HCT116 (cell line): Measurements from ENCODE around the gene FAHD1. TPM values are rescaled to one million over a fixed set of nuclear protein-coding genes. Genes with fewer than 3 reads are reported as not detected.
A peak's percentile ranks its signal among the peaks of the same experiment; 100 is the strongest.

Source experiments
- ATAC-seq: fragments of 200-7000 bp; cut with Tn5 transposase; 2 replicates; pipeline ENCODE4 v1.9.1; 2020; ENCODE audit warnings: mild to moderate bottlenecking, moderate library complexity
- BruUV-seq: library from RNA; stranded (reverse); fragments of 400-500 nt; replicated peaks from 2 replicates; lab custom pipeline; 2021; lab: Mats Ljungman, UMichigan
- CTCF ChIA-PET: fragments of 300-600 bp; sonication (Branson Sonifier 250); formaldehyde crosslinking; loops from one replicate; lab custom pipeline; 2021; ENCODE audit warnings: antibody characterized with exemption; lab: Charles Lee
- POLR2A ChIA-PET: fragments of 300-600, 350-600 bp; sonication (Branson Sonifier 250); formaldehyde crosslinking; loops from one replicate; lab custom pipeline; 2021; ENCODE audit warnings: antibody characterized with exemption; lab: Charles Lee
- RAD21 ChIA-PET, 2 experiments: fragments of 300-600 bp; sonication (Branson Sonifier 250); formaldehyde crosslinking; loops; one replicate each; lab custom pipeline; 2023; ENCODE audit warnings: low total read pairs in 2 of 2; ENCODE audit not compliant: uncharacterized antibody in 2 of 2, unreplicated experiment in 2 of 2, low non-redundant PET in 1 of 2; lab: Charles Lee
- DNase-seq: peaks from one replicate; pipeline ENCODE4 v3.0.0-alpha.2; 2010; ENCODE audit warnings: low read depth, low spot score
- H2AFZ ChIP-seq: fragments of 200-600 bp; shearing (Covaris generic), sonication (generic); 2 replicates; pipeline ENCODE4 v1.6.1; 2017; ENCODE audit warnings: low read depth, mixed run types, mixed read lengths, antibody characterized with exemption, low read length; ENCODE audit not compliant: poor library complexity, severe bottlenecking
- H3K27ac ChIP-seq: 2 replicates; pipeline ENCODE4 v1.5.1; 2012; ENCODE audit warnings: low read depth, low read length
- H3K27me3 ChIP-seq: fragments of 200-600 bp; sonication (generic); 2 replicates; pipeline ENCODE4 v1.6.1; 2016; ENCODE audit warnings: mixed run types, low read length, mixed read lengths; ENCODE audit not compliant: insufficient read depth
- H3K36me3 ChIP-seq, 2 experiments: fragments of 200-500 bp in 1 of 2; fragments of 200-600 bp in 1 of 2; sonication (Bioruptor generic) in 1 of 2; sonication (generic) in 1 of 2; 2 replicates each; pipeline versions ENCODE4 v1.5.1 to v1.6.1; 2014 to 2016; ENCODE audit warnings: low read length in 2 of 2, inconsistent platforms in 1 of 2, mixed read lengths in 1 of 2, mixed run types in 1 of 2; ENCODE audit not compliant: insufficient read depth in 2 of 2, control insufficient read depth in 1 of 2
- H3K4me1 ChIP-seq, 2 experiments: fragments of 200-600 bp in 1 of 2; sonication (generic) in 1 of 2; 2 replicates each; pipeline versions ENCODE4 v1.5.1 to v1.6.1; 2012 to 2017; ENCODE audit warnings: low read length in 2 of 2, inconsistent platforms in 1 of 2, mild to moderate bottlenecking in 1 of 2, mixed read lengths in 1 of 2, mixed run types in 1 of 2, moderate library complexity in 1 of 2; ENCODE audit not compliant: insufficient read depth in 2 of 2, control insufficient read depth in 1 of 2
- H3K4me2 ChIP-seq: fragments of 200-600 bp; sonication (generic); 2 replicates; pipeline ENCODE4 v1.6.1; 2017; ENCODE audit warnings: mixed run types, low read length, mixed read lengths
- H3K4me3 ChIP-seq, 2 experiments: fragments of 200-600 bp in 1 of 2; sonication (generic) in 1 of 2; replicated peaks in 1 of 2; 2 replicates each; pipeline ENCODE4 v1.5.1; 2011 to 2016; ENCODE audit warnings: low read length in 2 of 2, control low read depth in 1 of 2, low read depth in 1 of 2, mild to moderate bottlenecking in 1 of 2, mixed read lengths in 1 of 2, mixed run types in 1 of 2
- H3K79me2 ChIP-seq: fragments of 200-600 bp; sonication (generic); 2 replicates; pipeline ENCODE4 v1.6.1; 2017; ENCODE audit warnings: mild to moderate bottlenecking, mixed run types, low read length, moderate library complexity, mixed read lengths; ENCODE audit not compliant: insufficient read depth
- H3K9ac ChIP-seq: fragments of 200-600 bp; sonication (generic); 2 replicates; pipeline ENCODE4 v1.6.1; 2016; ENCODE audit warnings: low read length, mixed read lengths
- H3K9me2 ChIP-seq: fragments of 200-600 bp; sonication (generic), shearing (Covaris generic); 2 replicates; pipeline ENCODE4 v1.6.1; 2017; ENCODE audit warnings: mixed run types, mild to moderate bottlenecking, moderate library complexity; ENCODE audit not compliant: insufficient read depth
- H3K9me3 ChIP-seq, 2 experiments: fragments of 200-500 bp in 1 of 2; fragments of 200-600 bp in 1 of 2; sonication (Bioruptor generic) in 1 of 2; sonication (generic) in 1 of 2; 2 replicates each; pipeline ENCODE4 v1.6.1; 2014 to 2017; ENCODE audit warnings: low read length in 2 of 2, mixed read lengths in 2 of 2, inconsistent platforms in 1 of 2, low read depth in 1 of 2, mild to moderate bottlenecking in 1 of 2, mixed run types in 1 of 2, moderate library complexity in 1 of 2; ENCODE audit not compliant: control insufficient read depth in 1 of 2, insufficient read depth in 1 of 2
- H4K20me1 ChIP-seq: fragments of 200-600 bp; sonication (generic), shearing (Covaris generic); 2 replicates; pipeline ENCODE4 v1.6.1; 2017; ENCODE audit warnings: mixed run types, mild to moderate bottlenecking, moderate library complexity; ENCODE audit not compliant: insufficient read depth
- CEBPB ChIP-seq: IDR thresholded peaks from 2 replicates; pipeline ENCODE4 v1.6.1; 2012; ENCODE audit warnings: low read depth
- EGR1 ChIP-seq: IDR thresholded peaks from 2 replicates; pipeline ENCODE4 v1.6.1; 2012; ENCODE audit warnings: low read depth
- SIN3A ChIP-seq: IDR thresholded peaks from 2 replicates; pipeline ENCODE4 v1.6.1; 2012; ENCODE audit warnings: low read depth
- SP1 ChIP-seq: IDR thresholded peaks from 2 replicates; pipeline ENCODE4 v1.6.1; 2012; ENCODE audit warnings: low read depth
- TCF7L2 ChIP-seq: IDR thresholded peaks from 2 replicates; pipeline ENCODE4 v1.7.0; 2011; ENCODE audit warnings: borderline replicate concordance, inconsistent platforms; ENCODE audit not compliant: insufficient read depth, insufficient read length; ENCODE audit errors: extremely low read depth
- ZFX ChIP-seq: fragments of 450-650 bp; IDR thresholded peaks from 2 replicates; pipeline ENCODE4 v1.6.1; 2017
- intact Hi-C: fragments of 100-400 bp; cut with micrococcal nuclease; formaldehyde crosslinking; loops from 2 replicates; pipeline ENCODE4 v1.10.0; 2022
- total RNA-seq: library from RNA; stranded (reverse); gene quantifications from one replicate; pipeline ENCODE4 v1.2.1, GENCODE V29; 2021; ENCODE audit not compliant: unreplicated experiment
- TF ChIP-seq, protein P1 (sequence below), 3 experiments: fragments of 200-600 bp in 1 of 3; sonication (generic) in 1 of 3; IDR thresholded peaks in 2 of 3; conservative IDR thresholded peaks in 1 of 3; 2 replicates each; pipeline ENCODE4 v1.5.1; 2012 to 2017; ENCODE audit warnings: low read depth in 2 of 3, low read length in 2 of 3, antibody characterized with exemption in 1 of 3, borderline replicate concordance in 1 of 3, control low read depth in 1 of 3, mild to moderate bottlenecking in 1 of 3, mixed read lengths in 1 of 3, mixed run types in 1 of 3, moderate library complexity in 1 of 3; ENCODE audit not compliant: insufficient read depth in 1 of 3
- TF ChIP-seq, protein P2 (sequence below): IDR thresholded peaks from 2 replicates; pipeline ENCODE4 v1.6.1; 2012

The FAHD1 gene
- total RNA-seq, 1 experiment from 2014 or later, result 25.8 TPM

DNA sequence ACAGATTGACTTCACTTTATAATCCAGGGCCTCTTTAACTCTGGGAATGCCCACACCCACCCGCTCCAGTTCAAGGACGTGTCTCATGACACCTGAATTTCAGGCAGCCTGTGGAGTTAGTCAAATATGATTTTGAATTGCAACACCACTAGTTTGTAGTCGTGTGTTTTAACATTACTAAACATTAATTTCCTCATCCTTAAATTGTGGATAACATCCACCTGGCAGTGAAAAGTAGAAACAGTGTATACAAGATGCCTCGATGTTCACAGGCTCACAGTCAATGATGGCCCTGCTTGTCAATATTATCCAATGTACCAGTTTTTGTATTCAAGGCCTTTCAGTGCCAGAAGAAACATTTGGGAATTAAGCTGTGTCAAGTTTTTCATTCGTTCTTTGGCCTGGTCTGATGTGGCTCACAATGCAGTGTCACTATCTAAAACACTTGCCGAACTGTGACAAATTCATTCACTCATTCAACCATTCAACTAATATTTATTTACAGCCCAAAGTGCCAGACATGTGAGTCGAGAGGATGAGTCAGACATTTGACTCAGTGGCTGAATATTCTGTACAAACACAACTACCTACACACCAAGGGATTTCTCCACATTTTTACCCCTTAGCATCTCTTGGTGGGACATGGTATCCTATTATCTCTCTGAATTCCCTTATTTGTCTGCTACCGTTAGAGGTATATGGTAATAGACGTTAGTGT lies 43.5 kb downstream of the FAHD1 start (continued):
- TF ChIP-seq, protein P1, sequence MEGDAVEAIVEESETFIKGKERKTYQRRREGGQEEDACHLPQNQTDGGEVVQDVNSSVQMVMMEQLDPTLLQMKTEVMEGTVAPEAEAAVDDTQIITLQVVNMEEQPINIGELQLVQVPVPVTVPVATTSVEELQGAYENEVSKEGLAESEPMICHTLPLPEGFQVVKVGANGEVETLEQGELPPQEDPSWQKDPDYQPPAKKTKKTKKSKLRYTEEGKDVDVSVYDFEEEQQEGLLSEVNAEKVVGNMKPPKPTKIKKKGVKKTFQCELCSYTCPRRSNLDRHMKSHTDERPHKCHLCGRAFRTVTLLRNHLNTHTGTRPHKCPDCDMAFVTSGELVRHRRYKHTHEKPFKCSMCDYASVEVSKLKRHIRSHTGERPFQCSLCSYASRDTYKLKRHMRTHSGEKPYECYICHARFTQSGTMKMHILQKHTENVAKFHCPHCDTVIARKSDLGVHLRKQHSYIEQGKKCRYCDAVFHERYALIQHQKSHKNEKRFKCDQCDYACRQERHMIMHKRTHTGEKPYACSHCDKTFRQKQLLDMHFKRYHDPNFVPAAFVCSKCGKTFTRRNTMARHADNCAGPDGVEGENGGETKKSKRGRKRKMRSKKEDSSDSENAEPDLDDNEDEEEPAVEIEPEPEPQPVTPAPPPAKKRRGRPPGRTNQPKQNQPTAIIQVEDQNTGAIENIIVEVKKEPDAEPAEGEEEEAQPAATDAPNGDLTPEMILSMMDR (IDR thresholded peaks at IDR 0.05 in 2 of 3, conservative IDR thresholded peaks at IDR 0.05 in 1 of 3; ENCODE audit: borderline replicate concordance in 1 of 3, insufficient read depth in 1 of 3, low read depth in 2 of 3, low read length in 2 of 3), result no peak
- TF ChIP-seq CEBPB (no peak), SIN3A (0 out of 2 replicates have a peak, but pooled peaks have one; percentile 25)
- TF ChIP-seq, protein P2, sequence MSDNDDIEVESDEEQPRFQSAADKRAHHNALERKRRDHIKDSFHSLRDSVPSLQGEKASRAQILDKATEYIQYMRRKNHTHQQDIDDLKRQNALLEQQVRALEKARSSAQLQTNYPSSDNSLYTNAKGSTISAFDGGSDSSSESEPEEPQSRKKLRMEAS, result no peak

DNA sequence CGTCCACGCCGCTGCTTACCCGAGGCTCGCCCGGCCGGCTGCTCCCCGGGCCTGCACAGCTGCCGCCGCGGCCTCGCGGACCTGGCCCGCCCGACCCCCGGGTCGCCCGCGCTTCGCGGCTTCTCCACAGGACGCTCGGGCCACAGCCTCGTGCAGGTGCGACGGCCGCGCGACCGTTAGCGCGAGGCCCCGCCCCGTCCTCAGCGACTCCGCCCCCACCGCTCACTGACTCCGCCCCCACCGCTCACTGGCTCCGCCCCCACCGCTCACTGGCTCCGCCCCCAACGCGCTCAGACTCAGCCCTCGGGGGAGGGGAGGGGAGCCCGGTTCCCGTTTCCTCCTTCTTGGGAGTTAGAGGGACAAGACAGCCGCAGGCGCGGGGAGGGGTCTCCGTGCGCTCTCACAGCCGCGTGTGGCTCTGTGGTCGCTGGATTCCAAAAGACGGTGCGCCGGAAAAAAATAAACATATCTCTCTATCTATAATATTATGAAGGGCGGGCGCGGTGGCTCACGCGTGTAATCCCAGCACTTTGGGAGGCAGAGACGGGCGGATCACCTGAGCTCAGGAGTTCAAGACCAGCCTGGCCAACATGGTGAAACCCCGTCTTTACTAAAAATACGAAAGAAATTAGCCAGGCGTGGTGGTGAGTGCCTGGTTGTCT lies 45.1 kb downstream of the FAHD1 start, which contains the start of gene MEIOB:
Gene MEIOB (minus strand): TSS at position 191 of the 662 bp plus-strand sequence. CDS start 3,989 bp downstream, outside the sequence.
- DNase-seq (no peak), ATAC-seq (peak; percentile 89)
- peaks cover 9 to 20% of the 10 kb centered on the region in 2 experiments for H3K4me1 ChIP-seq
- intact Hi-C loops, result no loop called here
- peak within 1 kb of the TSS; percentile 32 to 42 for H3K4me3 ChIP-seq
- H2AFZ ChIP-seq, result peak within 1 kb of the TSS; percentile 89
- peak within 1 kb of the TSS; percentile 7; the same call in 1 of the 2 replicates for H3K9ac ChIP-seq
- H3K27me3 ChIP-seq, result no peaks in the 10 kb centered on the region
- no peaks in the 10 kb centered on the region for H3K36me3 ChIP-seq
- TF ChIP-seq SP1, result no peak
- no peak for TF ChIP-seq ZFX
- TF ChIP-seq, protein P2, result no peak
- TF ChIP-seq EGR1, result no peak
- TF ChIP-seq TCF7L2, result no peak
- TF ChIP-seq, all 23 proteins: peak for 0
- BruUV-seq, result no TSS peak
- peak within 1 kb of the TSS; percentile 62 for H3K4me2 ChIP-seq
- ChIA-PET RAD21 (interaction anchor here (0.6 to 0.7 kb wide), 3 partner anchors 12 to 77 kb away, joined by 3 to 5 read pairs (median 3); no protein-coding TSS in a partner anchor), CTCF (no interaction called here), POLR2A (interaction anchor here (1.8 kb wide), 1 partner anchor 92 kb away, joined by 5 read pairs; the partner anchor contains the start of gene RPS2)
- no peaks in the 10 kb centered on the region for H4K20me1 ChIP-seq
- no peaks in the 10 kb centered on the region for H3K9me3 ChIP-seq
- no peaks in the 10 kb centered on the region for H3K79me2 ChIP-seq
- no peaks in the 10 kb centered on the region for H3K9me2 ChIP-seq
- no peak within 1 kb of the TSS for H3K27ac ChIP-seq
